HepG2 (cell line): ENCODE measurements around the gene SSBP2.

Experiments used
- CCDC6 ChIP-seq: sonication (generic); formaldehyde crosslinking; IDR thresholded peaks from 2 replicates; pipeline ENCODE4 v1.8.1; 2022; ENCODE audit warnings: mild to moderate bottlenecking, missing genetic modification reagents, moderate library complexity
- CTCF ChIP-seq: sonication (generic); formaldehyde crosslinking; IDR thresholded peaks from 2 replicates; pipeline ENCODE4 v1.5.0; 2020; ENCODE audit warnings: mild to moderate bottlenecking, missing genetic modification reagents, moderate library complexity
- EZH2 ChIP-seq: conservative IDR thresholded peaks from 2 replicates; pipeline ENCODE4 v1.6.1; 2012; ENCODE audit warnings: mild to moderate bottlenecking, low read depth, low read length, moderate library complexity
- HBP1 ChIP-seq: IDR thresholded peaks from 2 replicates; pipeline ENCODE4 v1.6.1; 2016; ENCODE audit warnings: low read depth, control low read depth
- KLF16 ChIP-seq, 2 experiments: sonication (generic) in 1 of 2; formaldehyde crosslinking in 1 of 2; IDR thresholded peaks; 2 replicates each; pipeline versions ENCODE4 v1.6.1 to v1.8.0; 2016 to 2023; ENCODE audit warnings: missing genetic modification reagents in 2 of 2, missing compliant biosample characterization in 1 of 2
- NFYB ChIP-seq: sonication (generic); formaldehyde crosslinking; IDR thresholded peaks from 2 replicates; pipeline ENCODE4 v1.4.0; 2020; ENCODE audit warnings: missing genetic modification reagents
- PBX3 ChIP-seq: sonication (generic); formaldehyde crosslinking; IDR thresholded peaks from 2 replicates; pipeline ENCODE4 v1.8.1; 2023; ENCODE audit warnings: missing genetic modification reagents, inconsistent platforms, borderline replicate concordance
- PHF8 ChIP-seq: sonication (generic); formaldehyde crosslinking; IDR thresholded peaks from 2 replicates; pipeline ENCODE4 v1.5.0; 2020; ENCODE audit warnings: missing genetic modification reagents
- POLR2A ChIP-seq, 2 experiments: IDR thresholded peaks; 2 replicates each; pipeline ENCODE4 v1.6.1; 2011; ENCODE audit warnings: low read depth in 2 of 2, low read length in 2 of 2, mild to moderate bottlenecking in 1 of 2, moderate library complexity in 1 of 2; ENCODE audit not compliant: insufficient read depth in 1 of 2
- RXRB ChIP-seq: IDR thresholded peaks from 2 replicates; pipeline ENCODE4 v1.6.1; 2016; ENCODE audit warnings: borderline replicate concordance, missing genetic modification reagents, missing compliant biosample characterization
- SIN3A ChIP-seq: IDR thresholded peaks from 2 replicates; pipeline ENCODE4 v1.6.1; 2011; ENCODE audit warnings: low read depth, mild to moderate bottlenecking, control low read depth, low read length, borderline replicate concordance
- ZBTB25 ChIP-seq: IDR thresholded peaks from 2 replicates; pipeline ENCODE4 v1.6.1; 2018; ENCODE audit warnings: missing genetic modification reagents
- ZBTB43 ChIP-seq: sonication (generic); formaldehyde crosslinking; conservative IDR thresholded peaks from 2 replicates; pipeline ENCODE4 v1.4.0; 2020; ENCODE audit warnings: missing genetic modification reagents
- ZFP37 ChIP-seq: sonication (generic); formaldehyde crosslinking; IDR thresholded peaks from 2 replicates; pipeline ENCODE4 v1.4.0; 2020; ENCODE audit warnings: missing genetic modification reagents, borderline replicate concordance

GRCh38 chr5:81469676-81470075 lies 281.2 kb downstream of the SSBP2 start:
- TF ChIP-seq HBP1 (CRISPR knock-in tag) (no peak), POLR2A (IDR thresholded peaks at IDR 0.05; ENCODE audit: insufficient read depth in 1 of 2, low read depth in 2 of 2, low read length in 2 of 2) (no peak), ZFP37 (CRISPR knock-in tag) (no peak), CCDC6 (CRISPR knock-in tag) (no peak), EZH2 (no peak), NFYB (no peak), KLF16 (CRISPR knock-in tag; IDR thresholded peaks at IDR 0.05) (no peak), SIN3A (no peak), ZBTB25 (CRISPR knock-in tag) (no peak), CTCF (CRISPR knock-in tag) (no peak), RXRB (no peak), ZBTB43 (CRISPR knock-in tag) (no peak), PBX3 (no peak), PHF8 (CRISPR knock-in tag) (no peak)
